HCT116 (cell line): ENCODE data around the gene DPF1.

ENCODE experiments used
- EZH2 ChIP-seq: fragments of 200-600 bp; sonication (generic); IDR thresholded peaks from 2 replicates; pipeline ENCODE4 v1.6.1; 2017; ENCODE audit warnings: antibody characterized with exemption, mixed run types
- FOSL1 ChIP-seq: IDR thresholded peaks from 2 replicates; pipeline ENCODE4 v1.6.1; 2012; ENCODE audit warnings: low read depth
- JUND ChIP-seq: IDR thresholded peaks from 2 replicates; pipeline ENCODE4 v1.6.1; 2012
- POLR2A ChIP-seq: IDR thresholded peaks from 2 replicates; pipeline ENCODE4 v1.7.0; 2011; ENCODE audit warnings: borderline replicate concordance; ENCODE audit not compliant: insufficient read depth, insufficient read length; ENCODE audit errors: extremely low read depth
- SIN3A ChIP-seq: IDR thresholded peaks from 2 replicates; pipeline ENCODE4 v1.6.1; 2012; ENCODE audit warnings: low read depth
- YY1 ChIP-seq: IDR thresholded peaks from 2 replicates; pipeline ENCODE4 v1.6.1; 2011; ENCODE audit warnings: low read length, low read depth, moderate library complexity, mild to moderate bottlenecking; ENCODE audit not compliant: insufficient replicate concordance; ENCODE audit errors: extremely low read depth
- TF ChIP-seq, protein P1 (sequence below), 3 experiments: fragments of 200-600 bp in 1 of 3; sonication (generic) in 1 of 3; IDR thresholded peaks in 2 of 3; conservative IDR thresholded peaks in 1 of 3; 2 replicates each; pipeline ENCODE4 v1.5.1; 2012 to 2017; ENCODE audit warnings: low read depth in 2 of 3, low read length in 2 of 3, antibody characterized with exemption in 1 of 3, borderline replicate concordance in 1 of 3, control low read depth in 1 of 3, mild to moderate bottlenecking in 1 of 3, mixed read lengths in 1 of 3, mixed run types in 1 of 3, moderate library complexity in 1 of 3; ENCODE audit not compliant: insufficient read depth in 1 of 3

DNA sequence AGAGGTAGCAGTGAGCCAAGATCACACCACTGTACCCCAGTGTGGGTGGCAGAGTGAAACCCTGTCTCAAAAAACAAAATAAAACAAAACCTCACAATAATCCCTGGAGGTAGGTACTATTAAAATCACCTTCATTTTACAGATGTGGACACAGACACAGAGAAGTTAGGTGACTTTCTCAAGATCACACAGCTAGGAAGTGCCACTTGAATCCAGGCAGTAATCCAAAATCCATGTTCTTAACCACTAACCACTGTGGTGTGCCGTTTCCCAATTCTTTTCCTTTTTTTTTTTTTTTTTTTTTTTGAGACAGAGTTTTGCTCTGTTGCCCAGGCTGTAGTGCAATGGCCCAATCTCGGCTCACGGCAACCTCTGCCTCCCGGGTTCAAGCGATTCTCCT is 23.1 kb upstream of the DPF1 start:
- TF ChIP-seq, protein P1, sequence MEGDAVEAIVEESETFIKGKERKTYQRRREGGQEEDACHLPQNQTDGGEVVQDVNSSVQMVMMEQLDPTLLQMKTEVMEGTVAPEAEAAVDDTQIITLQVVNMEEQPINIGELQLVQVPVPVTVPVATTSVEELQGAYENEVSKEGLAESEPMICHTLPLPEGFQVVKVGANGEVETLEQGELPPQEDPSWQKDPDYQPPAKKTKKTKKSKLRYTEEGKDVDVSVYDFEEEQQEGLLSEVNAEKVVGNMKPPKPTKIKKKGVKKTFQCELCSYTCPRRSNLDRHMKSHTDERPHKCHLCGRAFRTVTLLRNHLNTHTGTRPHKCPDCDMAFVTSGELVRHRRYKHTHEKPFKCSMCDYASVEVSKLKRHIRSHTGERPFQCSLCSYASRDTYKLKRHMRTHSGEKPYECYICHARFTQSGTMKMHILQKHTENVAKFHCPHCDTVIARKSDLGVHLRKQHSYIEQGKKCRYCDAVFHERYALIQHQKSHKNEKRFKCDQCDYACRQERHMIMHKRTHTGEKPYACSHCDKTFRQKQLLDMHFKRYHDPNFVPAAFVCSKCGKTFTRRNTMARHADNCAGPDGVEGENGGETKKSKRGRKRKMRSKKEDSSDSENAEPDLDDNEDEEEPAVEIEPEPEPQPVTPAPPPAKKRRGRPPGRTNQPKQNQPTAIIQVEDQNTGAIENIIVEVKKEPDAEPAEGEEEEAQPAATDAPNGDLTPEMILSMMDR (IDR thresholded peaks at IDR 0.05 in 2 of 3, conservative IDR thresholded peaks at IDR 0.05 in 1 of 3; ENCODE audit: borderline replicate concordance in 1 of 3, insufficient read depth in 1 of 3, low read depth in 2 of 3, low read length in 2 of 3): no peak
- TF ChIP-seq EZH2 (no peak), YY1 (no peak), JUND (no peak), FOSL1 (no peak), SIN3A (no peak), POLR2A (no peak)
